H1 (cell line): Measurements from ENCODE around the gene MVD. TPM values are rescaled to one million over a fixed set of nuclear protein-coding genes. Genes with fewer than 3 reads are reported as not detected.

Experiments
- CTCF ChIA-PET: fragments of 300-600 bp; sonication (Branson Sonifier 250); formaldehyde crosslinking; loops from one replicate; lab custom pipeline; 2021; ENCODE audit not compliant: partially characterized antibody; lab: Charles Lee
- POLR2A ChIA-PET: fragments of 300-600 bp; sonication (Branson Sonifier 250); formaldehyde crosslinking; loops from one replicate; lab custom pipeline; 2021; ENCODE audit warnings: inconsistent platforms; ENCODE audit not compliant: partially characterized antibody; lab: Charles Lee
- DNase-seq, 2 experiments: peaks; one replicate each; pipeline versions ENCODE4 v3.0.0 to v3.0.0-alpha.2; 2010 to 2022; ENCODE audit warnings: low spot score in 2 of 2, low read depth in 1 of 2, mixed read lengths in 1 of 2
- FAIRE-seq: peaks from 2 replicates; lab custom pipeline; 2011; peaks lifted over from hg19 to GRCh38; lab: Jason Lieb, UNC
- H2AFZ ChIP-seq: 2 replicates; pipeline ENCODE4 v1.8.1; 2012; ENCODE audit warnings: low read length, inconsistent platforms
- H2AK5ac ChIP-seq: 2 replicates; pipeline ENCODE4 v1.6.1; 2013; ENCODE audit warnings: low read depth, low read length
- H2BK120ac ChIP-seq: replicated peaks from 2 replicates; pipeline ENCODE3; 2013; ENCODE audit warnings: low read depth, low read length, inconsistent platforms
- H2BK12ac ChIP-seq: 2 replicates; pipeline ENCODE4 v1.6.1; 2013; ENCODE audit warnings: low read depth, low read length
- H2BK15ac ChIP-seq: 2 replicates; pipeline ENCODE4 v1.6.1; 2013; ENCODE audit warnings: low read length
- H2BK20ac ChIP-seq: 2 replicates; pipeline ENCODE4 v1.6.1; 2013; ENCODE audit warnings: low read length
- H2BK5ac ChIP-seq: 2 replicates; pipeline ENCODE4 v1.6.1; 2013; ENCODE audit warnings: low read depth, low read length
- H3K14ac ChIP-seq: 2 replicates; pipeline ENCODE4 v1.6.1; 2013; ENCODE audit warnings: inconsistent platforms; ENCODE audit not compliant: insufficient read length
- H3K18ac ChIP-seq: 2 replicates; pipeline ENCODE4 v1.6.1; 2013; ENCODE audit warnings: low read length; ENCODE audit errors: extremely low read depth
- H3K23ac ChIP-seq: 2 replicates; pipeline ENCODE4 v1.6.1; 2013; ENCODE audit warnings: inconsistent platforms; ENCODE audit not compliant: insufficient read length
- H3K23me2 ChIP-seq: 2 replicates; pipeline ENCODE4 v1.6.1; 2013; ENCODE audit warnings: low read depth, low read length
- H3K27ac ChIP-seq: 2 replicates; pipeline ENCODE4 v1.6.1; 2011; ENCODE audit warnings: low read depth, low read length, inconsistent platforms
- H3K27me3 ChIP-seq, 4 experiments: replicated peaks in 1 of 4; 1 replicate in 1 of 4; 2 replicates in 3 of 4; pipeline versions ENCODE4 v1.6.1 to v1.8.1; 2011 to 2013; ENCODE audit warnings: low read length in 3 of 4, mild to moderate bottlenecking in 3 of 4, inconsistent platforms in 2 of 4, mixed read lengths in 2 of 4, moderate library complexity in 1 of 4; ENCODE audit not compliant: control insufficient read depth in 3 of 4, insufficient read depth in 3 of 4; ENCODE audit errors: extremely low read depth in 1 of 4
- H3K36me3 ChIP-seq, 4 experiments: 2 replicates each; pipeline versions ENCODE4 v1.6.1 to v1.8.1; 2011 to 2013; ENCODE audit warnings: mild to moderate bottlenecking in 4 of 4, low read length in 3 of 4, moderate library complexity in 2 of 4, control low read depth in 1 of 4, inconsistent platforms in 1 of 4; ENCODE audit not compliant: insufficient read depth in 4 of 4, control insufficient read depth in 2 of 4
- H3K4ac ChIP-seq: replicated peaks from 2 replicates; pipeline ENCODE3; 2013; ENCODE audit warnings: low read length, low read depth, mixed read lengths, inconsistent platforms; ENCODE audit not compliant: insufficient read length
- H3K4me1 ChIP-seq, 4 experiments: replicated peaks in 1 of 4; 1 replicate in 1 of 4; 2 replicates in 3 of 4; pipeline versions ENCODE4 v1.6.1 to v1.8.1; 2011 to 2013; ENCODE audit warnings: low read length in 3 of 4, inconsistent platforms in 2 of 4, mixed read lengths in 1 of 4; ENCODE audit not compliant: insufficient read depth in 4 of 4, control insufficient read depth in 3 of 4
- H3K4me2 ChIP-seq, 2 experiments: 2 replicates each; pipeline versions ENCODE4 v1.6.1 to v1.8.1; 2011 to 2013; ENCODE audit warnings: low read depth in 2 of 2, low read length in 2 of 2, control low read depth in 1 of 2, inconsistent platforms in 1 of 2, mild to moderate bottlenecking in 1 of 2; ENCODE audit not compliant: insufficient read depth in 1 of 2
- H3K4me3 ChIP-seq, 4 experiments: fragments of 200-600, 300-600 bp in 1 of 4; sonication (generic), shearing (Covaris generic), sonication (Bioruptor Twin) in 1 of 4; 2 replicates each; pipeline versions ENCODE4 v1.5.1 to v1.8.1; 2011 to 2016; ENCODE audit warnings: low read length in 4 of 4, low read depth in 3 of 4, control low read depth in 2 of 4, inconsistent platforms in 2 of 4, mild to moderate bottlenecking in 2 of 4, mixed read lengths in 1 of 4, moderate library complexity in 1 of 4; ENCODE audit not compliant: insufficient read depth in 2 of 4; ENCODE audit errors: extremely low read depth in 1 of 4
- H3K56ac ChIP-seq: replicated peaks from 2 replicates; pipeline ENCODE3; 2013; ENCODE audit warnings: low read depth, mild to moderate bottlenecking, mixed read lengths, low read length, inconsistent platforms; ENCODE audit not compliant: insufficient read length
- H3K79me1 ChIP-seq: 2 replicates; pipeline ENCODE4 v1.6.1; 2013; ENCODE audit warnings: low read depth, low read length, control low read depth
- H3K79me2 ChIP-seq, 2 experiments: 2 replicates each; pipeline versions ENCODE4 v1.6.1 to v1.8.1; 2012 to 2013; ENCODE audit warnings: low read length in 2 of 2, mild to moderate bottlenecking in 2 of 2, inconsistent platforms in 1 of 2; ENCODE audit not compliant: insufficient read depth in 2 of 2, control insufficient read depth in 1 of 2
- H3K9ac ChIP-seq, 4 experiments: replicated peaks in 1 of 4; 1 replicate in 1 of 4; 2 replicates in 3 of 4; pipeline versions ENCODE4 v1.6.1 to v1.8.1; 2011 to 2013; ENCODE audit warnings: low read depth in 3 of 4, low read length in 3 of 4, control low read depth in 2 of 4, mild to moderate bottlenecking in 2 of 4, moderate library complexity in 2 of 4, inconsistent platforms in 1 of 4; ENCODE audit errors: extremely low read depth in 1 of 4
- H3K9me3 ChIP-seq, 2 experiments: 2 replicates each; pipeline versions ENCODE4 v1.6.1 to v1.8.1; 2012 to 2013; ENCODE audit warnings: mild to moderate bottlenecking in 2 of 2, moderate library complexity in 2 of 2, control low read depth in 1 of 2, inconsistent platforms in 1 of 2, low read depth in 1 of 2, low read length in 1 of 2, mixed read lengths in 1 of 2; ENCODE audit not compliant: insufficient read depth in 2 of 2
- H4K20me1 ChIP-seq, 2 experiments: replicated peaks in 1 of 2; 2 replicates each; pipeline versions ENCODE3 to v1.8.1; 2011 to 2013; ENCODE audit warnings: inconsistent platforms in 2 of 2, low read length in 2 of 2, mild to moderate bottlenecking in 1 of 2; ENCODE audit not compliant: insufficient read depth in 2 of 2, control insufficient read depth in 1 of 2
- H4K5ac ChIP-seq: 2 replicates; pipeline ENCODE4 v1.6.1; 2013; ENCODE audit warnings: low read length, low read depth, mixed read lengths, inconsistent platforms; ENCODE audit not compliant: insufficient read length
- H4K8ac ChIP-seq: 2 replicates; pipeline ENCODE4 v1.8.0; 2013; ENCODE audit warnings: mild to moderate bottlenecking, moderate library complexity, low read length, inconsistent platforms; ENCODE audit not compliant: insufficient read depth; ENCODE audit errors: extremely low read depth
- H4K91ac ChIP-seq: replicated peaks from 2 replicates; pipeline ENCODE3; 2013; ENCODE audit warnings: low read length, mixed read lengths, inconsistent platforms; ENCODE audit not compliant: insufficient read length
- ASH2L ChIP-seq: fragments of 200-600, 300-600 bp; sonication (generic); IDR thresholded peaks from one replicate; pipeline ENCODE4 v1.7.1; 2017; ENCODE audit warnings: low read length
- GABPA ChIP-seq: IDR thresholded peaks from 2 replicates; pipeline ENCODE4 v1.6.1; 2011; ENCODE audit warnings: mild to moderate bottlenecking, low read length, moderate library complexity, borderline replicate concordance; ENCODE audit not compliant: insufficient read depth
- HDAC2 ChIP-seq, 2 experiments: fragments of 300-600 bp in 1 of 2; sonication (generic) in 1 of 2; IDR thresholded peaks; 2 replicates each; pipeline ENCODE4 v1.6.1; 2011 to 2012; ENCODE audit warnings: low read depth in 2 of 2, low read length in 2 of 2, mild to moderate bottlenecking in 2 of 2, moderate library complexity in 2 of 2, borderline replicate concordance in 1 of 2, inconsistent platforms in 1 of 2
- KDM5A ChIP-seq: fragments of 200-600 bp; IDR thresholded peaks from 2 replicates; pipeline ENCODE4 v1.7.1; 2012; ENCODE audit warnings: mild to moderate bottlenecking, low read length, inconsistent platforms, mixed read lengths
- NANOG ChIP-seq: IDR thresholded peaks from 2 replicates; pipeline ENCODE4 v1.6.1; 2011; ENCODE audit warnings: low read length, low read depth, mild to moderate bottlenecking, inconsistent platforms; ENCODE audit not compliant: insufficient read depth, poor library complexity, severe bottlenecking
- RNF2 ChIP-seq: fragments of 200-900, 300-1000 bp; sonication (generic); IDR thresholded peaks from 2 replicates; pipeline ENCODE4 v1.7.1; 2016; ENCODE audit warnings: borderline replicate concordance, low read depth, mild to moderate bottlenecking, antibody characterized with exemption, low read length; ENCODE audit not compliant: poor library complexity, severe bottlenecking; ENCODE audit errors: missing control alignments
- SP2 ChIP-seq: IDR thresholded peaks from 2 replicates; pipeline ENCODE4 v1.6.1; 2012; ENCODE audit warnings: mild to moderate bottlenecking, low read length, inconsistent platforms
- TBP ChIP-seq: IDR thresholded peaks from 2 replicates; pipeline ENCODE4 v1.6.1; 2011; ENCODE audit warnings: low read depth, low read length, improper control_type of control experiment
- WGBS, 2 experiments: shearing (Covaris generic) in 1 of 2; methylation state at CpG; one replicate each; pipeline versions ENCODE4 v1.1.6 to v1.1.7; 2013 to 2015; ENCODE audit warnings: low lambda C conversion rate in 2 of 2, mixed read lengths in 2 of 2, inconsistent platforms in 1 of 2, low coverage in 1 of 2, missing lambda C conversion rate in 1 of 2; ENCODE audit not compliant: insufficient replicate concordance in 2 of 2, insufficient coverage in 1 of 2, insufficient read length in 1 of 2; ENCODE audit errors: extremely low coverage in 1 of 2, missing lambda C conversion rate in 1 of 2; 5-methylcytosine and 5-hydroxymethylcytosine counted together
- polyA plus RNA-seq, 7 experiments: library from polyadenylated mRNA; depleted of rRNA in 3 of 7; stranded (reverse) in 5 of 7; unstranded in 2 of 7; fragments of >200 nt in 5 of 7; fragments of 200-250 nt in 2 of 7; gene quantifications; 1 replicate in 5 of 7; 2 replicates in 1 of 7; 4 replicates in 1 of 7; pipeline versions ENCODE4 v1.2.1 to v1.2.3, GENCODE V29; 2011 to 2013; ENCODE audit warnings: missing spikeins in 2 of 7, mixed read lengths in 2 of 7
- total RNA-seq: library from RNA; stranded (reverse); fragmentation: NEBNext Ultra II Directional; extraction: Animal tissue kit (Norgen Biotek cat#: 25700); gene quantifications from 2 replicates; pipeline ENCODE4 v1.2.1, GENCODE V29; 2021

The MVD gene
- total and polyA plus RNA-seq, 2 of the 8 experiments (the other 6 are each of a cell fraction or from before 2014, with no cell fraction given): 47.2 to 77.3 TPM

GRCh38 chr16:88618182-88618955 is 44.5 kb downstream of the MVD start:
- no peak overlapping the region for H4K91ac ChIP-seq
- no peak overlapping the region for H2BK20ac ChIP-seq
- H2BK15ac ChIP-seq: no peak overlapping the region
- no peaks in the 10 kb centered on the region for H3K23me2 ChIP-seq
- DNase-seq: no peak
- no peak overlapping the region for H2AFZ ChIP-seq
- peaks cover 20% of the 10 kb centered on the region for H3K79me1 ChIP-seq
- WGBS, 2 experiments: 88% methylated on average over 20 of the region's 20 CpGs; no CpG with 5 or more reads in 1 of the 2 experiments
- no peak overlapping the region for H2BK5ac ChIP-seq
- no peak overlapping the region for H3K23ac ChIP-seq
- H3K79me2 ChIP-seq: peaks cover 0 to 13% of the 10 kb centered on the region in 2 experiments; a peak in 1 of 4 replicates
- H3K56ac ChIP-seq: no peak overlapping the region
- no peak overlapping the region for H4K8ac ChIP-seq
- no peak overlapping the region for H3K4me3 ChIP-seq
- H3K18ac ChIP-seq: no peak overlapping the region
- H2BK12ac ChIP-seq: no peak overlapping the region
- H3K36me3 ChIP-seq: peaks cover 11 to 23% (median 17%) of the 10 kb centered on the region in 4 experiments
- H2BK120ac ChIP-seq: no peak overlapping the region
- peaks cover 0 to 6% (median 0%) of the 10 kb centered on the region in 4 experiments; a peak in 1 of 7 replicates for H3K4me1 ChIP-seq
- no peak overlapping the region for H3K9ac ChIP-seq
- H4K5ac ChIP-seq: no peak overlapping the region
- CTCF ChIA-PET: interaction anchor here (0.7 to 3.3 kb wide), 9 partner anchors 9 to 181 kb away, joined by 3 to 18 read pairs (median 3); no protein-coding TSS in a partner anchor
- no peak overlapping the region; the same call in 1 of the 2 replicates for H3K27ac ChIP-seq
- no peaks in the 10 kb centered on the region for H3K27me3 ChIP-seq
- no peak overlapping the region for H3K14ac ChIP-seq
- no peak for TF ChIP-seq TBP
- no peak for TF ChIP-seq HDAC2 (IDR thresholded peaks at IDR 0.05; ENCODE audit: borderline replicate concordance in 1 of 2, low read depth in 2 of 2, low read length in 2 of 2)
- no peak for TF ChIP-seq GABPA
- no peak for TF ChIP-seq KDM5A
- TF ChIP-seq ASH2L: no peak
- no peak for TF ChIP-seq SP2
- TF ChIP-seq RNF2: no peak
- no peak for TF ChIP-seq NANOG
- no peak for FAIRE-seq
- POLR2A ChIA-PET: no interaction called here
- H3K4ac ChIP-seq: no peak overlapping the region
- no peaks in the 10 kb centered on the region for H3K9me3 ChIP-seq
- no peak overlapping the region for H2AK5ac ChIP-seq
- H4K20me1 ChIP-seq: peaks cover 17 to 22% of the 10 kb centered on the region in 2 experiments
- no peak overlapping the region for H3K4me2 ChIP-seq
